HepG2 (cell line): Measurements from ENCODE around the gene PPP3CB. TPM values are rescaled to one million over a fixed set of nuclear protein-coding genes. Genes with fewer than 3 reads are reported as not detected.

Experiments
- GABPA ChIP-seq, 2 experiments: IDR thresholded peaks; 2 replicates each; pipeline ENCODE4 v1.6.1; 2011 to 2016; ENCODE audit warnings: low read depth in 2 of 2, low read length in 1 of 2, missing biosample characterization in 1 of 2, missing genetic modification characterization in 1 of 2
- HCFC1 ChIP-seq: fragments of 150-350 bp; IDR thresholded peaks from 2 replicates; pipeline ENCODE4 v1.6.1; 2014; ENCODE audit warnings: low read depth, low read length
- HMG20B ChIP-seq: conservative IDR thresholded peaks from 2 replicates; pipeline ENCODE4 v1.6.1; 2016; ENCODE audit warnings: missing genetic modification reagents, missing compliant biosample characterization
- HOXA5 ChIP-seq: sonication (generic); formaldehyde crosslinking; IDR thresholded peaks from 2 replicates; pipeline ENCODE4 v1.4.0; 2020; ENCODE audit warnings: missing genetic modification reagents
- NFIB ChIP-seq: sonication (generic); formaldehyde crosslinking; IDR thresholded peaks from 2 replicates; pipeline ENCODE4 v1.9.0; 2021; ENCODE audit warnings: missing genetic modification reagents, mild to moderate bottlenecking, borderline replicate concordance
- NPAS2 ChIP-seq: sonication (generic); formaldehyde crosslinking; IDR thresholded peaks from 2 replicates; pipeline ENCODE4 v1.8.0; 2022; ENCODE audit warnings: mild to moderate bottlenecking, missing genetic modification reagents, borderline replicate concordance
- POGZ ChIP-seq: sonication (generic); formaldehyde crosslinking; IDR thresholded peaks from 2 replicates; pipeline ENCODE4 v1.4.0; 2020; ENCODE audit warnings: mild to moderate bottlenecking, missing genetic modification reagents
- SP1 ChIP-seq, 2 experiments: fragments of 450-650 bp in 1 of 2; sonication (generic) in 1 of 2; formaldehyde crosslinking in 1 of 2; IDR thresholded peaks; 2 replicates each; pipeline versions ENCODE4 v1.4.0 to v1.6.1; 2016 to 2020; ENCODE audit warnings: missing genetic modification reagents in 1 of 2
- ZMYM4 ChIP-seq: sonication (generic); formaldehyde crosslinking; IDR thresholded peaks from 2 replicates; pipeline ENCODE4 v1.8.1; 2023; ENCODE audit warnings: mild to moderate bottlenecking, missing genetic modification reagents
- ZNF558 ChIP-seq: sonication (generic); formaldehyde crosslinking; IDR thresholded peaks from 2 replicates; pipeline ENCODE4 v1.9.0; 2022; ENCODE audit warnings: mild to moderate bottlenecking, missing genetic modification reagents, borderline replicate concordance
- ZNF678 ChIP-seq: sonication (generic); formaldehyde crosslinking; IDR thresholded peaks from 2 replicates; pipeline ENCODE4 v1.4.0; 2020; ENCODE audit warnings: mild to moderate bottlenecking, missing genetic modification reagents
- ZNF772 ChIP-seq: sonication (generic); formaldehyde crosslinking; IDR thresholded peaks from 2 replicates; pipeline ENCODE4 v1.5.0; 2020; ENCODE audit warnings: mild to moderate bottlenecking, missing genetic modification reagents
- ZZZ3 ChIP-seq: sonication (generic); formaldehyde crosslinking; IDR thresholded peaks from 2 replicates; pipeline ENCODE4 v1.4.0; 2020; ENCODE audit warnings: missing genetic modification reagents, mild to moderate bottlenecking, borderline replicate concordance
- polyA plus RNA-seq, 8 experiments: library from polyadenylated mRNA; depleted of rRNA in 3 of 8; stranded (reverse) in 7 of 8; unstranded in 1 of 8; fragments of >200 nt; fragmentation: Illumina TruSeq in 4 of 8; extraction: Trizol in 4 of 8; gene quantifications; 2 replicates each; pipeline versions ENCODE4 v1.2.1 to v1.2.3, GENCODE V29; 2011 to 2016; ENCODE audit warnings: low read depth in 4 of 8, missing spikeins in 1 of 8, mixed read lengths in 1 of 8; ENCODE audit not compliant: insufficient read depth in 1 of 8
- total RNA-seq, 5 experiments: library from RNA; depleted of rRNA; stranded (reverse); fragments of >200 nt; fragmentation: Illumina TruSeq; extraction: Trizol; gene quantifications; 2 replicates each; pipeline ENCODE4 v1.2.3, GENCODE V29; 2016; ENCODE audit warnings: low read depth in 1 of 5
- TF ChIP-seq, protein P1 (sequence below): sonication (generic); formaldehyde crosslinking; IDR thresholded peaks from 2 replicates; pipeline ENCODE4 v1.8.0; 2022; ENCODE audit warnings: mild to moderate bottlenecking, missing genetic modification reagents, borderline replicate concordance
- TF ChIP-seq, protein P2 (sequence below), 2 experiments: sonication (generic) in 1 of 2; formaldehyde crosslinking in 1 of 2; IDR thresholded peaks; 2 replicates each; pipeline versions ENCODE4 v1.6.1 to v1.9.0; 2014 to 2022; ENCODE audit warnings: antibody characterized with exemption in 1 of 2, borderline replicate concordance in 1 of 2, inconsistent platforms in 1 of 2, low read depth in 1 of 2, missing genetic modification reagents in 1 of 2
- TF ChIP-seq, protein P3 (sequence below): sonication (generic); formaldehyde crosslinking; IDR thresholded peaks from 2 replicates; pipeline ENCODE4 v1.5.1; 2020; ENCODE audit warnings: mild to moderate bottlenecking, missing genetic modification reagents, borderline replicate concordance
- TF ChIP-seq, protein P4 (sequence below): sonication (generic); formaldehyde crosslinking; conservative IDR thresholded peaks from 2 replicates; pipeline ENCODE4 v1.4.0; 2020; ENCODE audit warnings: missing genetic modification reagents

Gene PPP3CB
- total and polyA plus RNA-seq, 2 of the 13 experiments (the other 11 are each of a cell fraction or from before 2014, with no cell fraction given): 8.7 to 11.4 TPM

DNA sequence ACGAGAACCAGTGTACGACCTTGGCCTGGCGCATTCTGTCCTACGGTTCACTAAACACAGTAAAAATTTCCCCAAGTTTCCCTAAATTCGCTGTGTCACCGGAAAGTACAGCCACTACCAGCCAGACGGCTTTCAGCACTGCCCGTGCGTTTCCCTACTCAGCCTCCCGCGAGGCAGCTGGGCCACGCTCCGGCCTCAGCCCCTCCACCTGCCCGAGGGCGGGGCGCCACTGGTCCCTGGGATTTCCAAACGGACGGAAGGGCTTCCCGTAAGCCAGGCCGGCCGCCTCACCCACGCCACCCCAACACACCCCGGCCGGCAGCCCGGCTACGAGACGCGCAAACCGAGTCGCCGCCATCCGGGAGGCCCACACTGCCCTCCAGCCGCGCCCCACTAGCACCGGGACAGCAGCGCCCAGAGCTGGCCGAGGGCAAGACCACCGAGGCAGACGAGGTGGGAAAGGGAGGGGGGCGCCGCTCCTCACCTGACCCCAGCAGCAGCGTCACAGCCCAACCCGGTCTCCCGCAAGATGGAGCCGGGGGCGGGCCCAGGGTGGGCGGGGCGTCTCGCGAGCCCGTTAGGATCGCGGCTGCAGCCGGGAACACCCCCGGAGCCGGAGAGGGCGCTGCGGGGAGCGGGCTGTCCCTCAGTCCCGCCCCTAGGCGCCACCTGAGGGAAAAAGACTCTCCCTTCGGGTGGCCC is 82.1 kb downstream of the PPP3CB start, which contains the start of gene ANXA7 (continued):
- TF ChIP-seq GABPA (IDR thresholded peaks at IDR 0.05; ENCODE audit: low read depth, low read length) (0 out of 2 replicates have a peak, but pooled peaks have one; percentile 17), GABPA (CRISPR knock-in tag; IDR thresholded peaks at IDR 0.05; ENCODE audit: low read depth) (no peak), HOXA5 (CRISPR knock-in tag) (peak; percentile 76), ZZZ3 (CRISPR knock-in tag) (peak; percentile 91), ZNF558 (CRISPR knock-in tag) (0 out of 2 replicates have a peak, but pooled peaks have one; percentile 77), HCFC1 (no peak), HMG20B (CRISPR knock-in tag) (no peak), ZNF678 (0 out of 2 replicates have a peak, but pooled peaks have one; percentile 50), POGZ (CRISPR knock-in tag) (peak; percentile 81), NPAS2 (CRISPR knock-in tag) (no peak), NFIB (CRISPR knock-in tag) (no peak), SP1 (IDR thresholded peaks at IDR 0.05) (no peak), SP1 (CRISPR knock-in tag; IDR thresholded peaks at IDR 0.05) (peak; percentile 79), ZMYM4 (CRISPR knock-in tag) (peak; percentile 77), ZNF772 (CRISPR knock-in tag) (peak; percentile 87; the same call in 1 of the 2 replicates)
- TF ChIP-seq, protein P1, sequence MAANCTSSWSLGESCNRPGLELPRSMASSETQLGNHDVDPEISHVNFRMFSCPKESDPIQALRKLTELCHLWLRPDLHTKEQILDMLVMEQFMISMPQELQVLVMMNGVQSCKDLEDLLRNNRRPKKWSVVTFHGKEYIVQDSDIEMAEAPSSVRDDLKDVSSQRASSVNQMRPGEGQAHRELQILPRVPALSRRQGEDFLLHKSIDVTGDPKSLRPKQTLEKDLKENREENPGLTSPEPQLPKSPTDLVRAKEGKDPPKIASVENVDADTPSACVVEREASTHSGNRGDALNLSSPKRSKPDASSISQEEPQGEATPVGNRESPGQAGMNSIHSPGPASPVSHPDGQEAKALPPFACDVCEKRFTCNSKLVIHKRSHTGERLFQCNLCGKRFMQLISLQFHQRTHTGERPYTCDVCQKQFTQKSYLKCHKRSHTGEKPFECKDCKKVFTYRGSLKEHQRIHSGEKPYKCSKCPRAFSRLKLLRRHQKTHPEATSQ (CRISPR knock-in tag): no peak
- TF ChIP-seq, protein P2, sequence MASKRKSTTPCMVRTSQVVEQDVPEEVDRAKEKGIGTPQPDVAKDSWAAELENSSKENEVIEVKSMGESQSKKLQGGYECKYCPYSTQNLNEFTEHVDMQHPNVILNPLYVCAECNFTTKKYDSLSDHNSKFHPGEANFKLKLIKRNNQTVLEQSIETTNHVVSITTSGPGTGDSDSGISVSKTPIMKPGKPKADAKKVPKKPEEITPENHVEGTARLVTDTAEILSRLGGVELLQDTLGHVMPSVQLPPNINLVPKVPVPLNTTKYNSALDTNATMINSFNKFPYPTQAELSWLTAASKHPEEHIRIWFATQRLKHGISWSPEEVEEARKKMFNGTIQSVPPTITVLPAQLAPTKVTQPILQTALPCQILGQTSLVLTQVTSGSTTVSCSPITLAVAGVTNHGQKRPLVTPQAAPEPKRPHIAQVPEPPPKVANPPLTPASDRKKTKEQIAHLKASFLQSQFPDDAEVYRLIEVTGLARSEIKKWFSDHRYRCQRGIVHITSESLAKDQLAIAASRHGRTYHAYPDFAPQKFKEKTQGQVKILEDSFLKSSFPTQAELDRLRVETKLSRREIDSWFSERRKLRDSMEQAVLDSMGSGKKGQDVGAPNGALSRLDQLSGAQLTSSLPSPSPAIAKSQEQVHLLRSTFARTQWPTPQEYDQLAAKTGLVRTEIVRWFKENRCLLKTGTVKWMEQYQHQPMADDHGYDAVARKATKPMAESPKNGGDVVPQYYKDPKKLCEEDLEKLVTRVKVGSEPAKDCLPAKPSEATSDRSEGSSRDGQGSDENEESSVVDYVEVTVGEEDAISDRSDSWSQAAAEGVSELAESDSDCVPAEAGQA (IDR thresholded peaks at IDR 0.05; ENCODE audit: low read depth): peak; percentile 49; the same call in 1 of the 2 replicates
- TF ChIP-seq, protein P2 (CRISPR knock-in tag; IDR thresholded peaks at IDR 0.05; ENCODE audit: borderline replicate concordance): no peak
- TF ChIP-seq, protein P3, sequence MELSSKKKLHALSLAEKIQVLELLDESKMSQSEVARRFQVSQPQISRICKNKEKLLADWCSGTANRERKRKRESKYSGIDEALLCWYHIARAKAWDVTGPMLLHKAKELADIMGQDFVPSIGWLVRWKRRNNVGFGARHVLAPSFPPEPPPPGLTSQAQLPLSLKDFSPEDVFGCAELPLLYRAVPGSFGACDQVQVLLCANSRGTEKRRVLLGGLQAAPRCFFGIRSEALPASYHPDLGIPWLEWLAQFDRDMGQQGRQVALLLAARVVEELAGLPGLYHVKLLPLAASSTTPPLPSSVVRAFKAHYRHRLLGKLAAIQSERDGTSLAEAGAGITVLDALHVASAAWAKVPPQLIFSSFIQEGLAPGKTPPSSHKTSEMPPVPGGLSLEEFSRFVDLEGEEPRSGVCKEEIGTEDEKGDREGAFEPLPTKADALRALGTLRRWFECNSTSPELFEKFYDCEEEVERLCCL (CRISPR knock-in tag): 0 out of 2 replicates have a peak, but pooled peaks have one; percentile 34
- TF ChIP-seq, protein P4, sequence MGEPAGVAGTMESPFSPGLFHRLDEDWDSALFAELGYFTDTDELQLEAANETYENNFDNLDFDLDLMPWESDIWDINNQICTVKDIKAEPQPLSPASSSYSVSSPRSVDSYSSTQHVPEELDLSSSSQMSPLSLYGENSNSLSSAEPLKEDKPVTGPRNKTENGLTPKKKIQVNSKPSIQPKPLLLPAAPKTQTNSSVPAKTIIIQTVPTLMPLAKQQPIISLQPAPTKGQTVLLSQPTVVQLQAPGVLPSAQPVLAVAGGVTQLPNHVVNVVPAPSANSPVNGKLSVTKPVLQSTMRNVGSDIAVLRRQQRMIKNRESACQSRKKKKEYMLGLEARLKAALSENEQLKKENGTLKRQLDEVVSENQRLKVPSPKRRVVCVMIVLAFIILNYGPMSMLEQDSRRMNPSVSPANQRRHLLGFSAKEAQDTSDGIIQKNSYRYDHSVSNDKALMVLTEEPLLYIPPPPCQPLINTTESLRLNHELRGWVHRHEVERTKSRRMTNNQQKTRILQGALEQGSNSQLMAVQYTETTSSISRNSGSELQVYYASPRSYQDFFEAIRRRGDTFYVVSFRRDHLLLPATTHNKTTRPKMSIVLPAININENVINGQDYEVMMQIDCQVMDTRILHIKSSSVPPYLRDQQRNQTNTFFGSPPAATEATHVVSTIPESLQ (CRISPR knock-in tag): 0 out of 2 replicates have a peak, but pooled peaks have one; percentile 52
